Stimulated activated CD4-positive, alpha-beta T cell treated with anti-CD3 and anti-CD28 coated beads, Interleukin-15, amount 100 ng/mL, for 24 hours (primary cell): ENCODE measurements around the gene FSHR.

ENCODE experiments used
- DNase-seq: peaks from one replicate; pipeline ENCODE4 v3.0.0-alpha.2; 2020

The FSHR gene, protein sequence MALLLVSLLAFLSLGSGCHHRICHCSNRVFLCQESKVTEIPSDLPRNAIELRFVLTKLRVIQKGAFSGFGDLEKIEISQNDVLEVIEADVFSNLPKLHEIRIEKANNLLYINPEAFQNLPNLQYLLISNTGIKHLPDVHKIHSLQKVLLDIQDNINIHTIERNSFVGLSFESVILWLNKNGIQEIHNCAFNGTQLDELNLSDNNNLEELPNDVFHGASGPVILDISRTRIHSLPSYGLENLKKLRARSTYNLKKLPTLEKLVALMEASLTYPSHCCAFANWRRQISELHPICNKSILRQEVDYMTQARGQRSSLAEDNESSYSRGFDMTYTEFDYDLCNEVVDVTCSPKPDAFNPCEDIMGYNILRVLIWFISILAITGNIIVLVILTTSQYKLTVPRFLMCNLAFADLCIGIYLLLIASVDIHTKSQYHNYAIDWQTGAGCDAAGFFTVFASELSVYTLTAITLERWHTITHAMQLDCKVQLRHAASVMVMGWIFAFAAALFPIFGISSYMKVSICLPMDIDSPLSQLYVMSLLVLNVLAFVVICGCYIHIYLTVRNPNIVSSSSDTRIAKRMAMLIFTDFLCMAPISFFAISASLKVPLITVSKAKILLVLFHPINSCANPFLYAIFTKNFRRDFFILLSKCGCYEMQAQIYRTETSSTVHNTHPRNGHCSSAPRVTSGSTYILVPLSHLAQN

DNA sequence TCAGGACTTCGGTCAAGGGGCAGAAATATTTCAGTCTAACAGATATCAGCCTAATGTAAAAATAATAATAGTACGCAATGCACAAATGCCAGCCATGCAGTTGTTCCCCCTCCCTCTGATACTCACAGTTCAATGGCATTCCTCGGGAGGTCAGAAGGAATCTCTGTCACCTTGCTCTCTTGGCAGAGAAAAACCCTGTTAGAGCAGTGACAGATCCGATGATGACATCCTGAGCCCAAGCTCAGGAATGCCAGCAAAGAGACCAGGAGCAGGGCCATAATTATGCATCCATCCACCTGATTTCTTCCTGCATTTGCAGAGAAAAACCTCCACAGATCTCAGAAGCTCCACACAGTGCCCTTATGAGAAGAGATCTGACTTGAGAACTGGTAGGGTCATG, at the start of gene FSHR:
FSHR (minus strand) TSS at position 376 of the 400 bp plus-strand sequence; CDS start at position 278, 98 bp downstream.
- no peak for DNase-seq

- DNase-seq = no peak
Observed at GRCh38 chr2:49199266-49199665, 45.0 kb upstream of the FSHR start.

- no peak for DNase-seq
Observed at GRCh38 chr2:49194701-49195100, 40.4 kb upstream of the FSHR start.

DNA sequence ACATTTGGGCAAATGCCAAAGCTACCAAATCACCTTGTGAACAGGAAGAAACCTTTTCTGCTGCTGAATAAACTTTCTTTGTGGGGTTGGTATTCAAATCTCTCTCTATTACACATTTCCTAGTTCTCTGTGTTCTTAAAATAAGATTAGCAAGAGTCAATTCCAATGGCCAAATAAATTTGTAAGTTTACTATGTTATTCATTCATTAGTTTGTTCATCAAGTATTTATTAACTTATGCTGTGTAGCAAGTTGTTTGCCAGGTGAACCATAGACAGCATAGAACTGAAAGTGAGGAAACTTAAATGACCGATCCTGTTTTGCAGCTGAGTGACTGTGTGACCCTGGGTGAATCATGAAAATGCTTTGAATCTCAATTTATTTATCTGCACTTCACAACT, 37.7 kb upstream of the FSHR start:
- no peak for DNase-seq

- no peak for DNase-seq
Observed at GRCh38 chr2:49189512-49190225, 35.4 kb upstream of the FSHR start.

- no peak for DNase-seq
Observed at GRCh38 chr2:49186050-49186648, 31.8 kb upstream of the FSHR start.

DNA sequence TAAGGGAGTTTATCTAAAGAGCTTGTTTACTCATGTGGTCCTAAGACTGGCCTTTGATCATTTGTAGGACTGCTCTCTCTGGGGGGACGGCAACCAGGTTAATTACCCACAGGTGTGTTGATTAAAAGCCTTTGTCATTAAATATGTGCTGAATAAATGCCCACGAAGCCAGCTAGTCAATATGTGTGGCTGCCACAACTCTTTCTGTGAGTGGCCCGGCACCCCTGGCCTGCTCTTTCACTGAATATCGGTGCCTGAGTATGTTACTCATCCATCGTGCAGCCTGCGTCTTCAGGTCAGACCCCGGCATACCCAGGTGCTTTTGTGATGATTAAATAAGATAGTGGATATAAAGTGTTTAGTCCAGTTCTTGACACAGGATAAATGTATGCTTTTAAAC, 24.3 kb upstream of the FSHR start:
- DNase-seq = no peak

- no peak for DNase-seq
Observed at GRCh38 chr2:49177194-49177593, 22.9 kb upstream of the FSHR start.

- DNase-seq = no peak
Observed at GRCh38 chr2:49175831-49176230, 21.5 kb upstream of the FSHR start.

GRCh38 chr2:49174750-49175149, 20.4 kb upstream of the FSHR start:
- no peak for DNase-seq

GRCh38 chr2:49167131-49167530, 12.8 kb upstream of the FSHR start:
- DNase-seq = no peak

GRCh38 chr2:49165662-49166061, 11.3 kb upstream of the FSHR start:
- no peak for DNase-seq

GRCh38 chr2:49164729-49165128, 10.4 kb upstream of the FSHR start:
- DNase-seq = no peak

GRCh38 chr2:49162151-49162550, 7.8 kb upstream of the FSHR start:
- no peak for DNase-seq

- DNase-seq = no peak
Observed at GRCh38 chr2:49154891-49155290, 576 bp upstream of the FSHR start.

GRCh38 chr2:49153252-49153651, 1.1 kb downstream of the FSHR start:
- DNase-seq = no peak

DNA sequence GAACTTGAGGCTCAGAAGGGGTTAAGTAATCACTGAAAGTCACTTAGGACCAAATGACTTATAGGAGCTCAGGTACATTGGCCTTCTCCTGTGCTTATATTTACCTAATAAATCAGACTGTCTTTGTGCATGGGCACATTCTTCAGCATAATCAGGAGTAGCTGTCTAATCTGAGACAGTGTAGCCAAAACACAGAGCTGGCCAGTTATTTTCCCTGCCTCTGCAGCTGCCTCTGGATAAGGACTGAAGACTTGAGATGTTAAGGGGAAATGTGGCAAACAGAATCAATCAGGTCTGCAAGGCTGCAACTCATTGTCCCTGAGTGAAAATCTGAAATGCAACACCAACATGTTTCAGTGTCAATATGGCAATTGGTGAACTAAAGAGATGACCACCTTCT, 1.5 kb downstream of the FSHR start:
- DNase-seq = no peak

- no peak for DNase-seq
Observed at GRCh38 chr2:49146401-49146800, 7.9 kb downstream of the FSHR start.

GRCh38 chr2:49131801-49132200, 22.5 kb downstream of the FSHR start:
- no peak for DNase-seq

DNA sequence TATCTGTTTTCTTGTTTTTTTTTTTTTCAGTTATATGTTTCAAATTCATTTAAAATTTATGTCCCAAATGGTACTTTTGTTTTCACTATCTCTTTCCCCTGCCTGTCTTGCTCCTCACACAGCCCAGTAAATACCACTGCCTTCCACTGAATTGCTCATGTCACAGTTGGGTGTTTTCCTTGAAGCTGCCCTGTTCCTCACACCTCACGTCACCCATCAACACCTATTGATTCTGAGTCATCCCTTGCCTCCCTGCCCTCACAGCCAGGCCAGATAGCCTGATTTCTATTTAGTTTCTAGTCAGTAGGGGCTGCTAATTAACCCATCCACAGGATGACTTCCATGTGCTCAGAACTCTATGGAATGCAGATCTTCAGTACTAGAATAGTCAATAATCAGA, 25.3 kb downstream of the FSHR start:
- no peak for DNase-seq

DNA sequence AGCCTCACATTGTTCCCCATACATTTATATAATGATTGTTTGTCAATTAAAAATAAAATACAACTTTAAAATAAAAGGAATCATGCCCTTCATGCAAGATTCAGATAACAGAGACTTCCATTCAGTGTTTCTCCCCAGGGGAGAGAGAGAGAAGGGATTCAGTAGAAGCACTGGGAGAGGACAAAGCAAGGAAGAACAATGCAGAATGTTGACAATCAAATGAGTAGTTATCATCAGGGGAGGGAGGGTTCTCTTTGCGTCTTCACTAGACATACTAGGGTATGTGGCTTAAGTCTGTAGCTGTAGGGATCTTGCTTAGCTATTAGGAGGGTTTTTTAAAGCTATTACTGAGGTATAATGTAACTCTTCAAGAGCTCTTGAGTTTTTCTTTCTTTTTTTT, 30.7 kb downstream of the FSHR start:
- no peak for DNase-seq

DNA sequence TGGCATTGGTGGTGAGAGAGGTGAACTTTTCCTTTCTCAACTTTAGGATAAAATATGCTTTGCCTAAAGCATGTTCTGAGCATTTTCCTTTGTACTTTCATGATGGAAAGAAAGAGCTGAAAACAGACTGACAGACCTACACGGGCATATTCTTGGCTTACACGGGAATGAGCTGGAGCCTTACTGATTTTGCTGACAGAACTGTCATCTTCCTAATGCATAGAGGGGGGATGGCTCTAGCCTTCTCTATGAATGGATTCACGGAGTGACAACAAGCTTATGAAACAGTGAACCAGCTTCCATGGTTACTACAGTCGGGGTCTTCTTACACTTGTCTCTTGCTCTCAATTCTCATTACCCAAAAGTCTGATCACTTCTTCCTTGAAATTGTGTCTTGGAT, 32.2 kb downstream of the FSHR start:
- no peak for DNase-seq

DNA sequence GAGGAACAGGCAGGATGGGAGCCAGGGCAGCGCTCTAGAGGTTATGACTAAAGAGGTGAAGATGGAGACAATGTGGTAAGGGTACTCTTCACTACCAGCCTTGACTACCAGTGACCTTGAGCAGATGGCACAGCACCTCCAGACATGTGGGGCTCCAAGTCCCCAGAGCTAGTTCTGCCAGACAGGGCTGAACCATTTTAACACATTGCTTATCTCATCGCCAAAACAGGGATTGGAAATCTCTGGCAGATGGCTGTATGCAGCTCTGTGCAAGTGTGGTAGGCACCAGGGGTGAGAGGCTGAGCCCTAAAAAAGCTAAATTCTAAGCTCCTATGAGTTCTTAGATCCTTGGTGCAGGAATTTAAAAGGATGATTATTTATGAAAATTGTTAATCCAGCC, 41.3 kb downstream of the FSHR start:
- no peak for DNase-seq
